T-helper 1 cell treated with Interleukin-12 subunit alpha and Interleukin-12 subunit beta and Interleukin-4 antibody, amounts not matched to agents 30 ng/mL and 1 ng/mL, for 36 hours (primary cell): Measurements from ENCODE around the gene C1orf174. TPM values are rescaled to one million over a fixed set of nuclear protein-coding genes. Genes with fewer than 3 reads are reported as not detected.

Source experiments
- intact Hi-C: fragments of 100-400 bp; cut with micrococcal nuclease; formaldehyde crosslinking; loops from one replicate; pipeline ENCODE4 v1.15.1; 2024
- total RNA-seq: library from RNA; stranded (reverse); gene quantifications from 2 replicates; pipeline ENCODE4 v1.2.3, GENCODE V29; 2022

C1orf174 gene
- total RNA-seq, 1 donor from 2014 or later: 30.4 TPM

DNA sequence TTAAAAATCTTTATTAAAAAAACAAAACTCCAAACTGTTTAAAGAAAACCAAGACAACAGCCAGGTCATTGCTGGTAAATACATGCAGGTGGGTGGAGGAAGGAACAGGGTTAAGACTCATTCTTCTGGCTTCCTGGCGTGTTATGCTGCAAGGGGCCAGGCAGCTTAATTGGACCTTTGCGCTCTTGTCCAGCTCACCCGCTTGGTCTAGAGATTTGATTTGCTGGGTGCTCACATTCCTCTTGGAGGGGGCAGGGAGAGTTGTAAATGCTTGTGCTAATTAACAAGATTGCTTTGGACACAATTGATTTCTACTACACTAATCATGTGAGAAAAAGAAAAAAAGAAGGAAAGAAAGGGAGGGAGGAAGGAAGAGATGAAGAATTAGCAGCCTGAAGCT lies 53.5 kb downstream of the C1orf174 start:
- intact Hi-C loops: no loop called here

DNA sequence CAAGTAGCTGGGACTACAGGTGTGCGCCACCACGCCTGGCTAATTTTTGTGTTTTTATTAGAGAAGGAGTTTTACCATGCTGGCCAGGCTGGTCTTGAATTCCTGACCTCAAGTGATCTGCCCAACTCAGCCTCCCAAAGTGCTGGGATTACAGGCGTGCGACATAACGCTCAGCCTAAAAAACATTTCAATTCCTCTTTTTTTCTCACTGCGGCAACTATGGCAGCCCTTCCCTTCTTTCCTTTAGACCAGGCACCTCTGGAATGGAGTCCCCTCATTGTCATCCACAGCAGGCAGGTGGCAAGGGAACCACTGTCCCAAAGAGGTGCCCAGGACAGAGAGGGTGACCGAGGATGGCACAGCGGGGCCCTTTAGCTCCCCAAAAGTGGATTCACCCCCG lies 57.2 kb downstream of the C1orf174 start:
- intact Hi-C loops: no loop called here

DNA sequence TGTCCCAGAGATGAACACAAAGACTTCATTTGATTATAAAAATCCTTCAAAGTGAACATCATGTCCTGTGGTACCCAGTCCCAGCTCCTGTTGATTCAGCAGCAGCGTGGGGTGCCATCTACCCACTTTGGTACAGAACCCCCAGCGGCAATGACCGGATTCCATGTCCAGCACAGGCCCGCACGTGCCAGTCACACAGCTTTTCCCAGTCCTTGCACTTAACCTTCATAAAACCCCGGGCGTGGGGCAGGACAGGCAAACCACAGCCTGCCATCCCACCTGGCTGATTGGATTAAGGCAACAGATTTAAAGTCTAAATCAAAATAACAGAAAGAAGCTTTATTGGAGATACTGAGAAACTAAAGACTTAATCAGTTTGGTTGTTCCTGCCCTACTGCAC lies 58.6 kb downstream of the C1orf174 start:
- intact Hi-C loops: no loop called here

Other genes starting within 250 kb of the C1orf174 start
- gene TP73, start 247.8 kb downstream of the C1orf174 start, total RNA-seq: 1.4 and 1.5 TPM in 2 replicates
- not detected in 2 replicates for gene CCDC27, start 147.8 kb downstream of the C1orf174 start, total RNA-seq
- not detected in 2 replicates for gene SMIM1, start 127.5 kb downstream of the C1orf174 start, total RNA-seq
- 42.6 and 43.5 TPM in 2 replicates for gene LRRC47, start 103.8 kb downstream of the C1orf174 start, total RNA-seq
- 53.0 and 65.0 TPM in 2 replicates for gene CEP104, start 43.1 kb downstream of the C1orf174 start, total RNA-seq
- gene DFFB, start 42.8 kb downstream of the C1orf174 start, total RNA-seq: 13.7 and 14.6 TPM in 2 replicates